ENCODE results near the gene B3GNT9.
A peak's percentile ranks its signal among the peaks of the same experiment; 100 is the strongest.

B3GNT9 gene, protein sequence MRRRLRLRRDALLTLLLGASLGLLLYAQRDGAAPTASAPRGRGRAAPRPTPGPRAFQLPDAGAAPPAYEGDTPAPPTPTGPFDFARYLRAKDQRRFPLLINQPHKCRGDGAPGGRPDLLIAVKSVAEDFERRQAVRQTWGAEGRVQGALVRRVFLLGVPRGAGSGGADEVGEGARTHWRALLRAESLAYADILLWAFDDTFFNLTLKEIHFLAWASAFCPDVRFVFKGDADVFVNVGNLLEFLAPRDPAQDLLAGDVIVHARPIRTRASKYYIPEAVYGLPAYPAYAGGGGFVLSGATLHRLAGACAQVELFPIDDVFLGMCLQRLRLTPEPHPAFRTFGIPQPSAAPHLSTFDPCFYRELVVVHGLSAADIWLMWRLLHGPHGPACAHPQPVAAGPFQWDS

DNA sequence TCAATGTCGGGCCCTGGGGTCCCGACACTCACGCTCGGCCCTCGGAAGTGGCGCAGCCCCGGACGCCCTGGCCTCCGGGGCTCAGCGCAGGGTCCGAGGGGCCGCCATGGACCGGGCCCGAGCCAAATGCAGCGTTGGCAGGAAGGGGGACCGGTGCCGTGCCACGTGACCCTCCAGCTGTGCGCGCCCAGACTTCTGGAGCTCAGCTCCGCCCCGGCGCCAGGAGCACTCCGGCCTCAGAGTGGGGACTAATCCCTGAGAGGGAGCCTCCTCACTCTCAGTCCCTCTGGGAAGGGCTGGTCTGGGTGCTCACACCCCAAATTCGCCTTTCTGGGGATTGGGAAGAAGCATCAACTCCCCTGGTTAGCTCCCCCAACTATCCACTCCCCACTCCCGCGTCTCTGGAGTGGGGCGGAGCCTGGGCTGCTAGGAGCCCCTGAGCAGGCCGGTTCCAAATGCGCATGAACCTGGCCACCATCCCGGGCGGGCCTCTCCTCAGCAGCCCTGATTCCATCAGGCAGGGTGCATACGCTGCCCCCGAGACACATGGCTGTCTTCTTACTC, at the start of gene B3GNT9:
B3GNT9 (minus strand) TSS at position 166 of the 564 bp plus-strand sequence. CDS start 513 bp downstream, outside the sequence.
- TF ChIP-seq EGR1 (IDR thresholded peaks at IDR 0.05) (no peak), TAF1 (IDR thresholded peaks at IDR 0.05; ENCODE audit: low read depth) (peak; percentile 62), CREB1 (IDR thresholded peaks at IDR 0.05; ENCODE audit: low read depth) (no peak), EP300 (IDR thresholded peaks at IDR 0.05; ENCODE audit: borderline replicate concordance) (no peak), YY1 (IDR thresholded peaks at IDR 0.05; ENCODE audit: low read depth) (peak; percentile 80), TCF12 (IDR thresholded peaks at IDR 0.05; ENCODE audit: low read depth) (no peak; the same call in 1 of the 2 replicates), RAD21 (IDR thresholded peaks at IDR 0.05; ENCODE audit: low read depth) (no peak), FOXM1 (IDR thresholded peaks at IDR 0.05; ENCODE audit: borderline replicate concordance, low read depth) (no peak), NFIC (IDR thresholded peaks at IDR 0.05) (peak; percentile 6; the same call in 1 of the 2 replicates), TEAD4 (IDR thresholded peaks at IDR 0.05) (no peak), CEBPB (IDR thresholded peaks at IDR 0.05) (no peak), ZBTB7A (IDR thresholded peaks at IDR 0.05; ENCODE audit: low read depth) (no peak)
- TF ChIP-seq, protein P1, sequence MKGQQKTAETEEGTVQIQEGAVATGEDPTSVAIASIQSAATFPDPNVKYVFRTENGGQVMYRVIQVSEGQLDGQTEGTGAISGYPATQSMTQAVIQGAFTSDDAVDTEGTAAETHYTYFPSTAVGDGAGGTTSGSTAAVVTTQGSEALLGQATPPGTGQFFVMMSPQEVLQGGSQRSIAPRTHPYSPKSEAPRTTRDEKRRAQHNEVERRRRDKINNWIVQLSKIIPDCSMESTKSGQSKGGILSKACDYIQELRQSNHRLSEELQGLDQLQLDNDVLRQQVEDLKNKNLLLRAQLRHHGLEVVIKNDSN (IDR thresholded peaks at IDR 0.05), result peak; percentile 98
- TF ChIP-seq, protein P2, sequence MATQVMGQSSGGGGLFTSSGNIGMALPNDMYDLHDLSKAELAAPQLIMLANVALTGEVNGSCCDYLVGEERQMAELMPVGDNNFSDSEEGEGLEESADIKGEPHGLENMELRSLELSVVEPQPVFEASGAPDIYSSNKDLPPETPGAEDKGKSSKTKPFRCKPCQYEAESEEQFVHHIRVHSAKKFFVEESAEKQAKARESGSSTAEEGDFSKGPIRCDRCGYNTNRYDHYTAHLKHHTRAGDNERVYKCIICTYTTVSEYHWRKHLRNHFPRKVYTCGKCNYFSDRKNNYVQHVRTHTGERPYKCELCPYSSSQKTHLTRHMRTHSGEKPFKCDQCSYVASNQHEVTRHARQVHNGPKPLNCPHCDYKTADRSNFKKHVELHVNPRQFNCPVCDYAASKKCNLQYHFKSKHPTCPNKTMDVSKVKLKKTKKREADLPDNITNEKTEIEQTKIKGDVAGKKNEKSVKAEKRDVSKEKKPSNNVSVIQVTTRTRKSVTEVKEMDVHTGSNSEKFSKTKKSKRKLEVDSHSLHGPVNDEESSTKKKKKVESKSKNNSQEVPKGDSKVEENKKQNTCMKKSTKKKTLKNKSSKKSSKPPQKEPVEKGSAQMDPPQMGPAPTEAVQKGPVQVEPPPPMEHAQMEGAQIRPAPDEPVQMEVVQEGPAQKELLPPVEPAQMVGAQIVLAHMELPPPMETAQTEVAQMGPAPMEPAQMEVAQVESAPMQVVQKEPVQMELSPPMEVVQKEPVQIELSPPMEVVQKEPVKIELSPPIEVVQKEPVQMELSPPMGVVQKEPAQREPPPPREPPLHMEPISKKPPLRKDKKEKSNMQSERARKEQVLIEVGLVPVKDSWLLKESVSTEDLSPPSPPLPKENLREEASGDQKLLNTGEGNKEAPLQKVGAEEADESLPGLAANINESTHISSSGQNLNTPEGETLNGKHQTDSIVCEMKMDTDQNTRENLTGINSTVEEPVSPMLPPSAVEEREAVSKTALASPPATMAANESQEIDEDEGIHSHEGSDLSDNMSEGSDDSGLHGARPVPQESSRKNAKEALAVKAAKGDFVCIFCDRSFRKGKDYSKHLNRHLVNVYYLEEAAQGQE (IDR thresholded peaks at IDR 0.05; ENCODE audit: low read depth), result no peak
- TF ChIP-seq, protein P3, sequence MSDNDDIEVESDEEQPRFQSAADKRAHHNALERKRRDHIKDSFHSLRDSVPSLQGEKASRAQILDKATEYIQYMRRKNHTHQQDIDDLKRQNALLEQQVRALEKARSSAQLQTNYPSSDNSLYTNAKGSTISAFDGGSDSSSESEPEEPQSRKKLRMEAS (IDR thresholded peaks at IDR 0.05), result peak; percentile 85

DNA sequence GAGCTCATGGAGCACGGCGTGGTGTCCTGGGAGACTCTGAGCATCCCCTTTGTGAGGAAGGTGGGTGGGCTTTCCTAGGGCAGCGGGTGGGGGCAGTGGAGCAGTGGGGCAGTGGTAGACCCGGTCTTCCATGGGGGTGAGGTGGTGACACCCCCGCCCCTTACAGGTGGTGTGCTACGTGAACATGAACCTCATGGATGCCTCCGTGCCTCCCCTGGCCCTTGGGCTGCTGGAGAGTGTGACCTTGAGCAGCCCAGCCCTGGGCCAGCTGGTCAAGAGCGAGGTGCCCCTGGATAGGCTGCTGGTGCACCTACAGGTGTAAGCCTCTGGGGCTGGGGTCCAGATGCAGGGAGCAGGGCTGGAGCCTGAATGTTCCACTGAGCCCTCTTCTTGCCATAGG, 49.7 kb upstream of the B3GNT9 start:
- TF ChIP-seq NFIC (IDR thresholded peaks at IDR 0.05), result no peak

DNA sequence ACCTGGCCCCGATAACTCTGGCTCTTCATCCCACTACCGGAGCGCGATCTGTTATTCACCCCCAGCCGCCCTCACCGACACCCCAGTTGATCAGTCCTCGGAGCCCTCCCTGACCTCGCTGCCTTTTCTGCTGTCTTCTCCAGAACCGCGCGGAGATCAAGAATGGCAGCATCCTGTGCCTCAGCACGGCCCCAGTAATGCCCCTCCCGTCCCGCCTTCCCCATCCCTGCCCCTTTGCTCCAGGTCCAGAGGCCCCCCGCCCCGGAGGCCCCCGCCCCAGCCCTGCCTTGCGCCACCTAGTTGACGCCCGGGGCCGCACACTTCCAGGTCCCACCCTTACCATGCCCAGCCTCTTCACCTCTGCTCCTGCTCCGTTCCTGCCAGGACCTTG, 49.0 kb upstream of the B3GNT9 start:
- TF ChIP-seq CREB1 (IDR thresholded peaks at IDR 0.05; ENCODE audit: low read depth) (no peak), CEBPB (IDR thresholded peaks at IDR 0.05) (no peak), YY1 (IDR thresholded peaks at IDR 0.05; ENCODE audit: low read depth) (no peak), TAF1 (IDR thresholded peaks at IDR 0.05; ENCODE audit: low read depth) (no peak), EGR1 (IDR thresholded peaks at IDR 0.05) (no peak)

DNA sequence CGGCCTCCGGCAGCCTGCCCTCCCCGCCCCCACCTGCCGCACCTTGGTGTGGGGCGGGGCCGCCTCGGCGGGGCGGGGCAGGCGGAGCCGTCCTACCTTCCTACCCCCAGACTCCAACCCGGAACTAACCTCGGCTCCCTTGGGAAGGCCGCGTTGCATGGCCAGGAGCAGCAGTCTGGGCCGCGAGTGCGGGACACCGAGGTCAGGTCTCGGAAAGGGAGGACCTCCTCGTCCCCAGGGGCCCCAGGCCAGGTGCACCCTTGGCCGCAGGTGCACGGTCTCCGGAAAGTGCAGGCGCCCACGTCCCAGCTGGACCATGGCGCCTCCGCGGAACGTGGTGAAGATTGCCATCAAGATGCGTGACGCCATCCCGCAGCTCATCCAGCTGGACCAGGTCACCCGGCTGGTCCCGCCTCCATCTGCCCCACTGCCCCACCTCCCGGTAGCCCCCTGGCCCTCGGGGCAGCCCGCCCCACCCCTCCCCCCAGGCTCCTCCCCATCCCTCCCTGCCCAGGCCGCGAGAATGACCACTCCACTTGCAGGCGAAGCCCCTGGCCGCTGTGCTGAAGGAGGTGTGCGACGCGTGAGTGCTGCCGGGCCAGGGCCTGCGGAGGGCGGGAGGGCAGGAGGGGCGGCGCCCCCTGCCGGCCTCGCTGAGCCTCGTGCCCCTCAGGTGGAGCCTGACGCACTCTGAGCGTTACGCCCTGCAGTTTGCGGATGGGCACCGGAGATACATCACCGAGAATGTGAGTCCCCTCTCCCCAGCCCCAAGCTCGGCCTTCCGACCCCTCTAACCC, 48.4 kb upstream of the B3GNT9 start, which contains the start of gene ELMO3:
ELMO3 (plus strand) TSS at position 121 of the 797 bp plus-strand sequence; CDS start at position 317, 196 bp downstream.
- TF ChIP-seq, protein P1 (IDR thresholded peaks at IDR 0.05), result 0 out of 2 replicates have a peak, but pooled peaks have one; percentile 13
- TF ChIP-seq TAF1 (IDR thresholded peaks at IDR 0.05; ENCODE audit: low read depth), result peak; percentile 44; the same call in 1 of the 2 replicates
- TF ChIP-seq RAD21 (IDR thresholded peaks at IDR 0.05; ENCODE audit: low read depth), result peak; percentile 7; the same call in 1 of the 2 replicates
- 0 out of 2 replicates have a peak, but pooled peaks have one; percentile 20 for TF ChIP-seq EP300 (IDR thresholded peaks at IDR 0.05; ENCODE audit: borderline replicate concordance)
- TF ChIP-seq, protein P3 (IDR thresholded peaks at IDR 0.05), result peak; percentile 37
- TF ChIP-seq CEBPB (IDR thresholded peaks at IDR 0.05), result no peak
- TF ChIP-seq FOXM1 (IDR thresholded peaks at IDR 0.05; ENCODE audit: borderline replicate concordance, low read depth), result no peak
- peak; percentile 53; the same call in 1 of the 2 replicates for TF ChIP-seq TCF12 (IDR thresholded peaks at IDR 0.05; ENCODE audit: low read depth)
- TF ChIP-seq, protein P2 (IDR thresholded peaks at IDR 0.05; ENCODE audit: low read depth), result no peak
- no peak for TF ChIP-seq CREB1 (IDR thresholded peaks at IDR 0.05; ENCODE audit: low read depth)

DNA sequence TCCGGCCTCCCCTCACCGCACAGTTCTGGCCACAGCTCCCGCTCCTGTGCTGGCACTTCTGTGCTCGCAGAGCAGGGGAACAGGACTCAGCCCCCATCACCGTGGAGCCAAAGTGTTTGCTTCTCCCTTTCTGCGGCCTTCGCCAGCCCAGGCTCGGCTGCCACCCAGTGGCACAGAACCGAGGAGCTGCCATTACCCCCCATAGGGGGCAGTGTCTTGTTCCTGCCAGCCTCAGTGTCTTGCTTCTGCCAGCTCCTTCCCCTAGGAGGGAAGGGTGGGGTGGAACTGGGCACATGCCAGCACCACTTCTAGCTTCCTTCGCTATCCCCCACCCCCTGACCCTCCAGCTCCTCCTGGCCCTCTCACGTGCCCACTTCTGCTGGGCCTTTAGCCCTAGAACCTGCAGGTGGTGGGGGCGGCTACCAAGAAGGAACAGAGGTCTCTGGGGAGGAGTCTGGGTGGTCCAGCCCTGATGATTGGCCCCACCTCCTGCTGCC, 47.5 kb upstream of the B3GNT9 start:
- TF ChIP-seq CREB1 (IDR thresholded peaks at IDR 0.05; ENCODE audit: low read depth) (no peak), TAF1 (IDR thresholded peaks at IDR 0.05; ENCODE audit: low read depth) (no peak), ZBTB7A (IDR thresholded peaks at IDR 0.05; ENCODE audit: low read depth) (0 out of 2 replicates have a peak, but pooled peaks have one; percentile 49), NFIC (IDR thresholded peaks at IDR 0.05) (0 out of 2 replicates have a peak, but pooled peaks have one; percentile 21), RAD21 (IDR thresholded peaks at IDR 0.05; ENCODE audit: low read depth) (peak; percentile 41; the same call in 1 of the 2 replicates), CEBPB (IDR thresholded peaks at IDR 0.05) (no peak)
- TF ChIP-seq, protein P2 (IDR thresholded peaks at IDR 0.05; ENCODE audit: low read depth), result no peak
